ENCODE data around the gene SNTA1. TPM values are rescaled to one million over a fixed set of nuclear protein-coding genes. Genes with fewer than 3 reads are reported as not detected.

SNTA1 gene
- total and polyA plus RNA-seq, 2 experiments from 2014 or later: 3.8 to 9.3 TPM

DNA sequence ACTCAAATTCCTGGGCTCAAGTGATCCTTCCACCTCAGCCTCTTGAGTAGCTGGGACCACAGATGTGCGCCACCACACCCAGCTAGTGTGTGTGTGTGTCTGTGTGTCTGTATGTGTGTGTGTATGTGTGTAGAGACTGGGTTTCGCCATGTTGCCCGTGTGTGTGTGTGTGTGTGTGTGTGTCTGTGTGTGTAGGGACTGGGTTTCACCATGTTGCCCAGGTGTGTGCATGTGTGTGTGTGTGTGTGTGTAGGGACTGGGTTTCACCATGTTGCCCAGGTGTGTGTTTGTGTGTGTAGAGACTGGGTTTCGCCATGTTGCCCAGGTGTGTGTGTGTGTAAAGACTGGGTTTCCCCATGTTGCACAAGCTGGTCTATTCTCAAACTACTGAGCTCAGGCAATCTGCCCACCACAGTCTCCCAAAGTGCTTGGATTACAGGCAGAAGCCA, 70.5 kb downstream of the SNTA1 start:
- no peak overlapping the region for H3K27ac Mint-ChIP-seq
- H3K36me3 Mint-ChIP-seq (ENCODE audit: low read depth): peaks cover 53% of the 10 kb centered on the region
- H3K27me3 Mint-ChIP-seq (ENCODE audit: insufficient read depth, low read depth, poor library complexity): peaks cover 2% of the 10 kb centered on the region
- no peaks in the 10 kb centered on the region for H3K27me3 ChIP-seq (ENCODE audit: insufficient read depth)
- no peaks in the 10 kb centered on the region for H3K9me3 Mint-ChIP-seq
- H3K9me2 ChIP-seq (ENCODE audit: insufficient read depth): no peaks in the 10 kb centered on the region
- H2AFZ ChIP-seq: no peak overlapping the region
- TF ChIP-seq, protein P1, sequence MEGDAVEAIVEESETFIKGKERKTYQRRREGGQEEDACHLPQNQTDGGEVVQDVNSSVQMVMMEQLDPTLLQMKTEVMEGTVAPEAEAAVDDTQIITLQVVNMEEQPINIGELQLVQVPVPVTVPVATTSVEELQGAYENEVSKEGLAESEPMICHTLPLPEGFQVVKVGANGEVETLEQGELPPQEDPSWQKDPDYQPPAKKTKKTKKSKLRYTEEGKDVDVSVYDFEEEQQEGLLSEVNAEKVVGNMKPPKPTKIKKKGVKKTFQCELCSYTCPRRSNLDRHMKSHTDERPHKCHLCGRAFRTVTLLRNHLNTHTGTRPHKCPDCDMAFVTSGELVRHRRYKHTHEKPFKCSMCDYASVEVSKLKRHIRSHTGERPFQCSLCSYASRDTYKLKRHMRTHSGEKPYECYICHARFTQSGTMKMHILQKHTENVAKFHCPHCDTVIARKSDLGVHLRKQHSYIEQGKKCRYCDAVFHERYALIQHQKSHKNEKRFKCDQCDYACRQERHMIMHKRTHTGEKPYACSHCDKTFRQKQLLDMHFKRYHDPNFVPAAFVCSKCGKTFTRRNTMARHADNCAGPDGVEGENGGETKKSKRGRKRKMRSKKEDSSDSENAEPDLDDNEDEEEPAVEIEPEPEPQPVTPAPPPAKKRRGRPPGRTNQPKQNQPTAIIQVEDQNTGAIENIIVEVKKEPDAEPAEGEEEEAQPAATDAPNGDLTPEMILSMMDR (conservative IDR thresholded peaks at IDR 0.05; ENCODE audit: low read depth in 2 of 2): no peak
- TF ChIP-seq NANOG (IDR thresholded peaks at IDR 0.05; ENCODE audit: borderline replicate concordance) (no peak), EZH2phosphoT487 (IDR thresholded peaks at IDR 0.05; ENCODE audit: unreplicated experiment) (no peak), ZNF331 (CRISPR knock-in tag; IDR thresholded peaks at IDR 0.05; ENCODE audit: low read depth) (no peak), EZH2 (IDR thresholded peaks at IDR 0.05; ENCODE audit: low read depth, unreplicated experiment) (no peak), CREB1 (CRISPR knock-in tag; IDR thresholded peaks at IDR 0.05; ENCODE audit: low read depth) (no peak), ZNF114 (CRISPR knock-in tag; IDR thresholded peaks at IDR 0.05) (no peak), JUNB (IDR thresholded peaks at IDR 0.05; ENCODE audit: unreplicated experiment) (no peak), STAT1 (IDR thresholded peaks at IDR 0.05; ENCODE audit: unreplicated experiment) (no peak), POLR2AphosphoS5 (IDR thresholded peaks at IDR 0.05; ENCODE audit: low read depth) (no peak)
- TF ChIP-seq, protein P2, sequence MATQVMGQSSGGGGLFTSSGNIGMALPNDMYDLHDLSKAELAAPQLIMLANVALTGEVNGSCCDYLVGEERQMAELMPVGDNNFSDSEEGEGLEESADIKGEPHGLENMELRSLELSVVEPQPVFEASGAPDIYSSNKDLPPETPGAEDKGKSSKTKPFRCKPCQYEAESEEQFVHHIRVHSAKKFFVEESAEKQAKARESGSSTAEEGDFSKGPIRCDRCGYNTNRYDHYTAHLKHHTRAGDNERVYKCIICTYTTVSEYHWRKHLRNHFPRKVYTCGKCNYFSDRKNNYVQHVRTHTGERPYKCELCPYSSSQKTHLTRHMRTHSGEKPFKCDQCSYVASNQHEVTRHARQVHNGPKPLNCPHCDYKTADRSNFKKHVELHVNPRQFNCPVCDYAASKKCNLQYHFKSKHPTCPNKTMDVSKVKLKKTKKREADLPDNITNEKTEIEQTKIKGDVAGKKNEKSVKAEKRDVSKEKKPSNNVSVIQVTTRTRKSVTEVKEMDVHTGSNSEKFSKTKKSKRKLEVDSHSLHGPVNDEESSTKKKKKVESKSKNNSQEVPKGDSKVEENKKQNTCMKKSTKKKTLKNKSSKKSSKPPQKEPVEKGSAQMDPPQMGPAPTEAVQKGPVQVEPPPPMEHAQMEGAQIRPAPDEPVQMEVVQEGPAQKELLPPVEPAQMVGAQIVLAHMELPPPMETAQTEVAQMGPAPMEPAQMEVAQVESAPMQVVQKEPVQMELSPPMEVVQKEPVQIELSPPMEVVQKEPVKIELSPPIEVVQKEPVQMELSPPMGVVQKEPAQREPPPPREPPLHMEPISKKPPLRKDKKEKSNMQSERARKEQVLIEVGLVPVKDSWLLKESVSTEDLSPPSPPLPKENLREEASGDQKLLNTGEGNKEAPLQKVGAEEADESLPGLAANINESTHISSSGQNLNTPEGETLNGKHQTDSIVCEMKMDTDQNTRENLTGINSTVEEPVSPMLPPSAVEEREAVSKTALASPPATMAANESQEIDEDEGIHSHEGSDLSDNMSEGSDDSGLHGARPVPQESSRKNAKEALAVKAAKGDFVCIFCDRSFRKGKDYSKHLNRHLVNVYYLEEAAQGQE (IDR thresholded peaks at IDR 0.05; ENCODE audit: unreplicated experiment): no peak
- TF ChIP-seq, protein P3, sequence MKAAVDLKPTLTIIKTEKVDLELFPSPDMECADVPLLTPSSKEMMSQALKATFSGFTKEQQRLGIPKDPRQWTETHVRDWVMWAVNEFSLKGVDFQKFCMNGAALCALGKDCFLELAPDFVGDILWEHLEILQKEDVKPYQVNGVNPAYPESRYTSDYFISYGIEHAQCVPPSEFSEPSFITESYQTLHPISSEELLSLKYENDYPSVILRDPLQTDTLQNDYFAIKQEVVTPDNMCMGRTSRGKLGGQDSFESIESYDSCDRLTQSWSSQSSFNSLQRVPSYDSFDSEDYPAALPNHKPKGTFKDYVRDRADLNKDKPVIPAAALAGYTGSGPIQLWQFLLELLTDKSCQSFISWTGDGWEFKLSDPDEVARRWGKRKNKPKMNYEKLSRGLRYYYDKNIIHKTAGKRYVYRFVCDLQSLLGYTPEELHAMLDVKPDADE (IDR thresholded peaks at IDR 0.05): no peak
- TF ChIP-seq, protein P4, sequence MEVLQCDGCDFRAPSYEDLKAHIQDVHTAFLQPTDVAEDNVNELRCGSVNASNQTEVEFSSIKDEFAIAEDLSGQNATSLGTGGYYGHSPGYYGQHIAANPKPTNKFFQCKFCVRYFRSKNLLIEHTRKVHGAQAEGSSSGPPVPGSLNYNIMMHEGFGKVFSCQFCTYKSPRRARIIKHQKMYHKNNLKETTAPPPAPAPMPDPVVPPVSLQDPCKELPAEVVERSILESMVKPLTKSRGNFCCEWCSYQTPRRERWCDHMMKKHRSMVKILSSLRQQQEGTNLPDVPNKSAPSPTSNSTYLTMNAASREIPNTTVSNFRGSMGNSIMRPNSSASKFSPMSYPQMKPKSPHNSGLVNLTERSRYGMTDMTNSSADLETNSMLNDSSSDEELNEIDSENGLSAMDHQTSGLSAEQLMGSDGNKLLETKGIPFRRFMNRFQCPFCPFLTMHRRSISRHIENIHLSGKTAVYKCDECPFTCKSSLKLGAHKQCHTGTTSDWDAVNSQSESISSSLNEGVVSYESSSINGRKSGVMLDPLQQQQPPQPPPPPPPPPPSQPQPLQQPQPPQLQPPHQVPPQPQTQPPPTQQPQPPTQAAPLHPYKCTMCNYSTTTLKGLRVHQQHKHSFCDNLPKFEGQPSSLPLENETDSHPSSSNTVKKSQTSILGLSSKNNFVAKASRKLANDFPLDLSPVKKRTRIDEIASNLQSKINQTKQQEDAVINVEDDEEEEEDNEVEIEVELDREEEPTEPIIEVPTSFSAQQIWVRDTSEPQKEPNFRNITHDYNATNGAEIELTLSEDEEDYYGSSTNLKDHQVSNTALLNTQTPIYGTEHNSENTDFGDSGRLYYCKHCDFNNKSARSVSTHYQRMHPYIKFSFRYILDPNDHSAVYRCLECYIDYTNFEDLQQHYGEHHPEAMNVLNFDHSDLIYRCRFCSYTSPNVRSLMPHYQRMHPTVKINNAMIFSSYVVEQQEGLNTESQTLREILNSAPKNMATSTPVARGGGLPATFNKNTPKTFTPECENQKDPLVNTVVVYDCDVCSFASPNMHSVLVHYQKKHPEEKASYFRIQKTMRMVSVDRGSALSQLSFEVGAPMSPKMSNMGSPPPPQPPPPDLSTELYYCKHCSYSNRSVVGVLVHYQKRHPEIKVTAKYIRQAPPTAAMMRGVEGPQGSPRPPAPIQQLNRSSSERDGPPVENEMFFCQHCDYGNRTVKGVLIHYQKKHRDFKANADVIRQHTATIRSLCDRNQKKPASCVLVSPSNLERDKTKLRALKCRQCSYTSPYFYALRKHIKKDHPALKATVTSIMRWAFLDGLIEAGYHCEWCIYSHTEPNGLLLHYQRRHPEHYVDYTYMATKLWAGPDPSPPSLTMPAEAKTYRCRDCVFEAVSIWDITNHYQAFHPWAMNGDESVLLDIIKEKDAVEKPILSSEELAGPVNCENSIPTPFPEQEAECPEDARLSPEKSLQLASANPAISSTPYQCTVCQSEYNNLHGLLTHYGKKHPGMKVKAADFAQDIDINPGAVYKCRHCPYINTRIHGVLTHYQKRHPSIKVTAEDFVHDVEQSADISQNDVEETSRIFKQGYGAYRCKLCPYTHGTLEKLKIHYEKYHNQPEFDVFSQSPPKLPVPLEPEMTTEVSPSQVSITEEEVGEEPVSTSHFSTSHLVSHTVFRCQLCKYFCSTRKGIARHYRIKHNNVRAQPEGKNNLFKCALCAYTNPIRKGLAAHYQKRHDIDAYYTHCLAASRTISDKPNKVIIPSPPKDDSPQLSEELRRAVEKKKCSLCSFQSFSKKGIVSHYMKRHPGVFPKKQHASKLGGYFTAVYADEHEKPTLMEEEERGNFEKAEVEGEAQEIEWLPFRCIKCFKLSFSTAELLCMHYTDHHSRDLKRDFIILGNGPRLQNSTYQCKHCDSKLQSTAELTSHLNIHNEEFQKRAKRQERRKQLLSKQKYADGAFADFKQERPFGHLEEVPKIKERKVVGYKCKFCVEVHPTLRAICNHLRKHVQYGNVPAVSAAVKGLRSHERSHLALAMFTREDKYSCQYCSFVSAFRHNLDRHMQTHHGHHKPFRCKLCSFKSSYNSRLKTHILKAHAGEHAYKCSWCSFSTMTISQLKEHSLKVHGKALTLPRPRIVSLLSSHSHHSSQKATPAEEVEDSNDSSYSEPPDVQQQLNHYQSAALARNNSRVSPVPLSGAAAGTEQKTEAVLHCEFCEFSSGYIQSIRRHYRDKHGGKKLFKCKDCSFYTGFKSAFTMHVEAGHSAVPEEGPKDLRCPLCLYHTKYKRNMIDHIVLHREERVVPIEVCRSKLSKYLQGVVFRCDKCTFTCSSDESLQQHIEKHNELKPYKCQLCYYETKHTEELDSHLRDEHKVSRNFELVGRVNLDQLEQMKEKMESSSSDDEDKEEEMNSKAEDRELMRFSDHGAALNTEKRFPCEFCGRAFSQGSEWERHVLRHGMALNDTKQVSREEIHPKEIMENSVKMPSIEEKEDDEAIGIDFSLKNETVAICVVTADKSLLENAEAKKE (CRISPR knock-in tag; IDR thresholded peaks at IDR 0.05): no peak
- H3K4me2 ChIP-seq: no peak overlapping the region
- H3K4me3 ChIP-seq: no peak overlapping the region
- peaks cover 11% of the 10 kb centered on the region; the same call in 1 of the 2 replicates for H3K36me3 ChIP-seq (ENCODE audit: insufficient read depth)
- H3K4me1 ChIP-seq (ENCODE audit: insufficient read depth): no peaks in the 10 kb centered on the region
- H3K27ac ChIP-seq (ENCODE audit: low read depth): no peak overlapping the region
- H3K4me3 Mint-ChIP-seq: no peak overlapping the region
- no peaks in the 10 kb centered on the region; the same call in none of the 2 replicates for H4K20me1 ChIP-seq (replicated peaks; ENCODE audit: insufficient read depth)
- no peaks in the 10 kb centered on the region for H3F3A ChIP-seq (replicated peaks; ENCODE audit: low read depth)
- H3K4me1 Mint-ChIP-seq: no peaks in the 10 kb centered on the region
- no peaks in the 10 kb centered on the region for H3K79me2 ChIP-seq (replicated peaks; ENCODE audit: insufficient read depth)
- no peak for ATAC-seq
- no peak for DNase-seq (ENCODE audit: low spot score)

Data from GM23338 (cell line).